Colonic mucosa (tissue), 4 donors: ENCODE data around the gene SCFD2. TPM values are rescaled to one million over a fixed set of nuclear protein-coding genes. Genes with fewer than 3 reads are reported as not detected.
"Not testable (repeated sequence)": the region's sequence is repeated elsewhere in the genome, so short reads cannot be mapped to it uniquely, and the experiment has no call there.

Experiments used
- DNase-seq: peaks from one replicate; pipeline ENCODE4 v3.0.0-alpha.2; 2020
- H3K27ac ChIP-seq: fragments of 200-600 bp; one replicate; pipeline ENCODE4 v1.8.0; 2021
- H3K27me3 ChIP-seq: fragments of 200-600 bp; one replicate; pipeline ENCODE4 v1.8.0; 2021
- H3K36me3 ChIP-seq: fragments of 200-600 bp; one replicate; pipeline ENCODE4 v1.8.0; 2021
- H3K4me1 ChIP-seq: fragments of 200-600 bp; one replicate; pipeline ENCODE4 v1.8.0; 2021; ENCODE audit warnings: mild to moderate bottlenecking
- H3K4me3 ChIP-seq: fragments of 200-600 bp; one replicate; pipeline ENCODE4 v1.8.0; 2021
- H3K9ac ChIP-seq, 2 donors: one replicate each; pipeline ENCODE4 v1.7.0; 2013; ENCODE audit warnings: control low read depth in 2 of 2, low read depth in 2 of 2, low read length in 2 of 2
- H3K9me3 ChIP-seq: fragments of 200-600 bp; one replicate; pipeline ENCODE4 v1.8.0; 2021
- CTCF ChIP-seq: fragments of 200-600 bp; IDR thresholded peaks from one replicate; pipeline ENCODE4 v1.8.0; 2022; ENCODE audit warnings: antibody characterized with exemption, mild to moderate bottlenecking
- intact Hi-C: fragments of 100-400 bp; cut with DNase I; formaldehyde crosslinking; loops from one replicate; pipeline ENCODE4 v1.14.1; 2022
- total RNA-seq, 2 donors: library from RNA; stranded (reverse); fragmentation: NEBNext Ultra II Directional in 1 of 2; extraction: Animal tissue kit (Norgen Biotek cat#: 25700) in 1 of 2; gene quantifications; one replicate each; pipeline ENCODE4 v1.2.1, GENCODE V29; 2021
- donor health status: healthy.
- donor health status: DM: no; HTN: no; CAD: no.
- donor health status: DM: no; HTN: no; CAD: no.

SCFD2 gene
- total RNA-seq, 2 donors from 2014 or later: 11.5 to 29.4 TPM

GRCh38 chr4:53306729-53307128, 59.1 kb downstream of the SCFD2 start:
- Histone ChIP-seq H3K9me3 (no peaks in the 10 kb centered on the region), H3K27me3 (no peaks in the 10 kb centered on the region), H3K4me1 (no peaks in the 10 kb centered on the region), H3K9ac (no peak overlapping the region), H3K4me3 (no peak overlapping the region), H3K27ac (no peak overlapping the region), H3K36me3 (no peaks in the 10 kb centered on the region)
- DNase-seq: no peak
- intact Hi-C loops: no loop called here
- no peak for TF ChIP-seq CTCF

- H3K9me3 ChIP-seq, H3K27ac ChIP-seq, H3K9ac ChIP-seq, H3K36me3 ChIP-seq, DNase-seq, H3K27me3 ChIP-seq, H3K4me3 ChIP-seq, intact Hi-C loops, H3K4me1 ChIP-seq: not testable (repeated sequence)
Observed at GRCh38 chr4:53292209-53292608, 73.7 kb downstream of the SCFD2 start.

- intact Hi-C loops: no loop called here
- H3K4me1 ChIP-seq: no peaks in the 10 kb centered on the region
- H3K9ac ChIP-seq: no peak overlapping the region
- DNase-seq: no peak
- TF ChIP-seq CTCF: no peak
- H3K36me3 ChIP-seq: no peaks in the 10 kb centered on the region
- H3K27ac ChIP-seq: no peak overlapping the region
- no peak overlapping the region for H3K4me3 ChIP-seq
- H3K9me3 ChIP-seq: no peaks in the 10 kb centered on the region
- no peaks in the 10 kb centered on the region for H3K27me3 ChIP-seq
Observed at GRCh38 chr4:53281438-53281837, 84.4 kb downstream of the SCFD2 start.

GRCh38 chr4:53280846-53281245, 85.0 kb downstream of the SCFD2 start:
- H3K9me3 ChIP-seq: no peaks in the 10 kb centered on the region
- H3K36me3 ChIP-seq: no peaks in the 10 kb centered on the region
- no peak overlapping the region for H3K9ac ChIP-seq
- no peak overlapping the region for H3K27ac ChIP-seq
- H3K4me3 ChIP-seq: no peak overlapping the region
- H3K4me1 ChIP-seq: no peaks in the 10 kb centered on the region
- intact Hi-C loops: no loop called here
- no peaks in the 10 kb centered on the region for H3K27me3 ChIP-seq
- no peak for DNase-seq
- TF ChIP-seq CTCF: no peak

GRCh38 chr4:53274609-53275268, 91.1 kb downstream of the SCFD2 start:
- intact Hi-C loops: no loop called here
- no peak overlapping the region for H3K27ac ChIP-seq
- no peak for TF ChIP-seq CTCF
- H3K4me1 ChIP-seq: no peaks in the 10 kb centered on the region
- no peak overlapping the region for H3K4me3 ChIP-seq
- H3K27me3 ChIP-seq: no peaks in the 10 kb centered on the region
- no peak for DNase-seq
- no peak overlapping the region for H3K9ac ChIP-seq
- no peaks in the 10 kb centered on the region for H3K9me3 ChIP-seq
- no peaks in the 10 kb centered on the region for H3K36me3 ChIP-seq

GRCh38 chr4:53273726-53274125, 92.1 kb downstream of the SCFD2 start:
- no peak for DNase-seq

More at GRCh38 chr4:53273726-53274125, 92.1 kb downstream of the SCFD2 start:
- Histone ChIP-seq H3K9me3 (no peaks in the 10 kb centered on the region), H3K27me3 (no peaks in the 10 kb centered on the region), H3K27ac (no peak overlapping the region), H3K4me3 (no peak overlapping the region), H3K4me1 (no peaks in the 10 kb centered on the region), H3K9ac (no peak overlapping the region), H3K36me3 (no peaks in the 10 kb centered on the region)
- no peak for TF ChIP-seq CTCF
- intact Hi-C loops: no loop called here
